Stimulated activated CD8-positive, alpha-beta memory T cell treated with anti-CD3 and anti-CD28 coated beads, Interleukin-2, amount 100 ng/mL, for 1 hour (primary cell): Measurements from ENCODE around the gene GRAMD1C.

ENCODE experiments used
- DNase-seq, 2 donors: peaks; one replicate each; pipeline ENCODE4 v3.0.0-alpha.2; 2020; ENCODE audit warnings: low read depth in 2 of 2

The GRAMD1C gene

DNA sequence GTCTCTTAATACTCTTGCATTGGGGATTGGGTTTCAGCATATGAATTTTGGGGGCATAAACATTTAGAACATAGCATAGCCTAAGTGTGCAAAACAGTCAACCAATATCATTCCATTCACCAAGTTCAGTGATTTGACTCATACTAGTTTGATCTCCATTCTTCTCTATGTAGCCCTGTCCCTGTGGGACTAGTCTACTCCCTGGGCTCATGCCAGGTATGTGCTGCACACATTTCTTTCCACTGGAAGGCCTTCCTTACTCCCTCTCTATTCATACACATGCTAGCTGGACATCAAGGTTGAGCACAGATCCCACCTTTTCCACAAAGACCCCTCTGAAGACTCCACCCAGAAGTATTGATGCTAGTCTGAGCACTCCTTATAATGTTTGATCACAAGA is 114.3 kb downstream of the GRAMD1C start:
- DNase-seq, result no peak

GRCh38 chr3:113953677-113954076 is 115.1 kb downstream of the GRAMD1C start:
- no peak for DNase-seq

DNA sequence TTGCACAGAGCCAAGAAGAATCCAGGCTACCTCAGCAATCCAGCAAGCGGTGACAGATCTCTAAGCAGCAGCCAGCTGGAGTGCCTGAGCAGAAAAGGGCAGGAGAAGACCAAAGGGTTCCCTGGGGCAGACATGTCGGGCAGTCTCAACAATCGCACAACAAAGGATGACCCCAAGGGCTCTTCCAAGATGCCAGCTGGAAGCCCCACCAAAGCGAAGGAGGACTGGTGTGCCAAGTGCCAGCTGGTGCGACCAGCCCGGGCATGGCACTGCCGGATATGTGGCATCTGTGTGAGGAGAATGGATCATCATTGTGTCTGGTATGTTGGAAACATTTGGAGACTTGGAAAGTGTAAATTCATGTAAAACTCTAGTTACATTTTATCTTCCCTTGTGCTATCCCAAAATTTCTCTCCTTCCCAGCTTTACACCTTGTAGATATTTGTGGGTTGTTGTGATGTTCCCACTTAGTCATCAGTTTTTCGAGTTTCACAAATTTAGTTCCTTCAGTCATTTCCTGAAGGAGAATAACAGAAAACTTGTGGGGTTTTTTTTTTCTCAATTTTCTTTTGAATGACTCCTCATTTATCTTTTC is 115.6 kb downstream of the GRAMD1C start:
- DNase-seq, result no peak

GRCh38 chr3:113963879-113964278 is 125.3 kb downstream of the GRAMD1C start:
- no peak for DNase-seq

GRCh38 chr3:113966172-113966571 is 127.6 kb downstream of the GRAMD1C start:
- DNase-seq, result no peak

DNA sequence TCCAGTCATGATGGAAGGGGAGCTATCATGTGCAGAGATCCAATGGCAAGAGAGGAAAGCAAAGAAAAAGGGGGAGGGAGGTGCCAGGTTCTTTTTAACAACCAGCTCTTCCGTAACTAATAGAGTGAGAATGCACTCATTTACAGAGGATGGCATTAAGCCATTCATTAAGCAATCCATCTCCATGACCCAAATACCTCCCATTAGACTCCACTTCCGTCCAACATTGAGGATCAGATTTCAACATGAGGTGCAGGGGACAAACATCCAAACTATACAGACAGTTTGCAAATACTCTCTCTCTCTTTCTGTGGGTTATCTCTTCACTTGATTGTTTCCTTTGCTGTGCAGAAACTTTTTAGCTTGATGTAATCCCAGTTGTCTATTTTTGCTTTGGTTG is 130.4 kb downstream of the GRAMD1C start:
- DNase-seq, result no peak

- no peak for DNase-seq
Observed at GRCh38 chr3:113977822-113978221, 139.2 kb downstream of the GRAMD1C start.

DNA sequence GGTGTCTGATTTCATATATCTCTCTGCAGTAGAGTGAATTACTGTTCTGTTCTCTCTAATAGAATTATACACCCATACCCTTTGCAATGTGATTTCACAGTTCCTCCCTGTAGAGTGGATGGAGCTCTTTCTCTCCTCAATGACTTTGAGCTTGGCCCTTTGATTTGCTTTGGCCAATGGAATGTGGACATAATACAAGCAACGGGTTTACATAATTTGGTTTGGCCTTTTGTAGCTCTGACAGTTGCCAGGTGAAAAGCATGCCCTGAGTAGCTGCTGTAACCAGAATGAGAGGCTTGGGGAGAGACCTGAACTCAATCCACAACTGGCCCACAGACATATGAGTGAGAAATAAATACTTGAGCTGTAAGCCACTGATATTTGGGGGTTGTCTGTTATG is 141.3 kb downstream of the GRAMD1C start:
- DNase-seq, result no peak

DNA sequence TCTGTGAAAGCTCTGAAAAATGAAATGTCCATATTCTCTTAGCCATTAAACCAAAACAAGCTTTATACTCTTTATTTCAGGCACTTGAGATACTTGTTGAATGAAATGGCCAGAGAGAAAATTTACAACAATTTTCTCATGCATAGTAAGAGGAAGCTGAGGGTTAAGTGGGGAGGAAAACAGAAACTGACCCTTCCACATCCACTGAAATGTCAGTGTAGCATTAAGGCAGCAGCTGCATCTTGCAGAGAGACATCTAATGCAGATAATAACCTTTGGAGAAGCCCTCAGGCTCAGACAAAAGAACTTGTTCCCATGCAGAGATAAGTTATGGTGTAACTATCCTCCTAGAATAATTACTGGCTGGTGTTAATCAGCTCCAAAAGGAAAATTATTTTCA is 143.2 kb downstream of the GRAMD1C start:
- no peak for DNase-seq

DNA sequence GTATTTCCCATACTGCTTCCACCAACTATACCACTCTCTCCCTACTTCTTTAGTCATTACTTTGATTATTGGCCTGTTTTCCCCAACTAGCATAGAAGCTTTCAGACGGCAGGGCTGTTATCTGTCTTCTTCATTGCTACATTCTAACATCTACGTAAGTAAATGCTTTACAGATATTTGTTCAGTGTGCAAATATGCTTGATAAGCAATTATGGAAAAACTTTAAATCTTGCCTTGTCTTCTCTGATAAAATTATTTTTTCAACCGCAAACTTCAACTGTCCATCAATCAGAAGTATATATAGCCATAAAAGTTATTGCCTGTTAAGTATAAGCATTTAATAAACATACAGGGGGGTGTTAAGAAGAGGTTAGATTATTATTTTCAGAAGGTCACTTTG is 145.0 kb downstream of the GRAMD1C start:
- DNase-seq, result no peak

DNA sequence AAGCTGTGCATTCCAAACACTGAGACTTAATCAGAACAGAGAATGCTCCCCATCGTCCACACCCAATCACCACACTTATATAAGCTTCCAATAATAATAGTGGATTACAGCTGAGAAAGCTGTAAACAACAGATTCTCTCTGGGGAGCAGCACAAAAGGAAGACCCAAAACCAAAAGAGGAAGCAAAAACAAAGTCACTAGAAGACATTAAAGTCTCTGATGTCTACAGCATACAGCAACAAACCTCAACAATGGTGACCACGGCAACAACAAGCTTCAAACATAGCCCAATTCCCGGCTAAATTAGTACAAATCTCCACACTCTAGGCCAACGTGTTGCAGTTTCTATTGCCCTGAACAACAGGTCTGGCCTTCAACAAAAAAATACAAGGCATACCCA is 147.0 kb downstream of the GRAMD1C start:
- no peak for DNase-seq
